Ovary (tissue), 9 donors: ENCODE measurements around the gene CHRNA5. TPM values are rescaled to one million over a fixed set of nuclear protein-coding genes. Genes with fewer than 3 reads are reported as not detected.
"Not testable (repeated sequence)": the region's sequence is repeated elsewhere in the genome, so short reads cannot be mapped to it uniquely, and the experiment has no call there.

Experiments
- DNase-seq, 5 donors: peaks; one replicate each; pipeline ENCODE4 v3.0.0-alpha.2; 2019 to 2020
- H3K27ac ChIP-seq, 2 donors: fragments of 200-600 bp; one replicate each; pipeline versions ENCODE4 v1.5.1 to v1.8.0; 2019 to 2022
- H3K27me3 ChIP-seq: fragments of 200-600 bp; one replicate; pipeline ENCODE4 v1.8.0; 2022
- H3K36me3 ChIP-seq: fragments of 200-600 bp; sonication (generic); one replicate; pipeline ENCODE4 v1.5.1; 2019
- H3K4me1 ChIP-seq: one replicate; pipeline ENCODE4 v1.8.1; 2013; ENCODE audit warnings: mild to moderate bottlenecking, moderate library complexity; ENCODE audit not compliant: insufficient read depth
- H3K4me3 ChIP-seq: fragments of 200-600 bp; sonication (generic); one replicate; pipeline ENCODE4 v1.5.1; 2017
- H3K9me3 ChIP-seq, 2 donors: fragments of 200-600 bp in 1 of 2; sonication (generic) in 1 of 2; one replicate each; pipeline versions ENCODE4 v1.5.1 to v1.8.1; 2013 to 2019; ENCODE audit warnings: mild to moderate bottlenecking in 1 of 2, moderate library complexity in 1 of 2
- CTCF ChIP-seq, 3 donors: fragments of 450-650 bp in 2 of 3; fragments of 200-600 bp in 1 of 3; IDR thresholded peaks; one replicate each; pipeline versions ENCODE4 v1.5.1 to v1.8.0; 2016 to 2022; ENCODE audit warnings: antibody characterized with exemption in 3 of 3, mild to moderate bottlenecking in 1 of 3
- EP300 ChIP-seq: sonication (generic); formaldehyde crosslinking; IDR thresholded peaks from one replicate; pipeline ENCODE4 v1.6.1; 2017; ENCODE audit warnings: antibody characterized with exemption
- POLR2A ChIP-seq: fragments of 450-650 bp; IDR thresholded peaks from one replicate; pipeline ENCODE4 v1.6.1; 2017; ENCODE audit warnings: antibody characterized with exemption, mild to moderate bottlenecking, moderate library complexity
- WGBS, 3 donors: extraction: QIAGEN DNeasy Blood & Tissue Kit in 1 of 3; methylation state at CpG; one replicate each; pipeline versions ENCODE4 v1.1.5 to v1.1.7; 2013 to 2017; 5-methylcytosine and 5-hydroxymethylcytosine counted together
- intact Hi-C, 4 donors: fragments of 100-400 bp; cut with DNase I; formaldehyde crosslinking; loops; one replicate each; pipeline versions ENCODE4 v1.11.0 to v1.15.1; 2022 to 2023
- polyA plus RNA-seq, 2 donors: library from polyadenylated mRNA; stranded (reverse); fragments of 200-250 nt in 1 of 2; fragments of 350-450 nt in 1 of 2; fragmentation: Illumina TruSeq in 1 of 2; extraction: RNeasy Lipid Tissue Mini Kit (QIAGEN cat#74804) in 1 of 2; gene quantifications; one replicate each; pipeline ENCODE4 v1.2.3, GENCODE V29; 2013 to 2014
- total RNA-seq, 7 donors: library from RNA; depleted of rRNA in 2 of 7; stranded (reverse); fragments of >200 nt in 2 of 7; fragmentation: NEBNext Ultra II Directional in 3 of 7; extraction: Animal tissue kit (Norgen Biotek cat#: 25700) in 3 of 7; gene quantifications; one replicate each; pipeline versions ENCODE4 v1.1.0 to v1.2.4, GENCODE V29; 2016 to 2023
- donor health status: DM: no; HTN: no; CAD: no; lungs with moderate emphysema.
- donor health status: DM: no; HTN: no; CAD: no.
- donor health status: Bipolar disorder and iron deficiency.
- donor health status: DM: yes; HTN: yes; CAD: no.
- donor health status: DM: no; HTN: no; CAD: no.
- donor health status: DM: yes; HTN: yes; CAD: no.

Gene CHRNA5
- total and polyA plus RNA-seq, 9 donors, result 0.42 to 2.2 (median 0.74) TPM

- Histone ChIP-seq H3K4me3 (no peak overlapping the region), H3K9me3 (peaks cover 0 to 3% of the 10 kb centered on the region in 2 donors), H3K4me1 (no peaks in the 10 kb centered on the region), H3K36me3 (no peaks in the 10 kb centered on the region), H3K27ac (no peak overlapping the region), H3K27me3 (no peaks in the 10 kb centered on the region)
- intact Hi-C loops, result no loop called here
- DNase-seq, result no peak
- WGBS, 3 donors, result 79 to 91% (median 82%) methylated on average over 4 of the region's 4 CpGs
- TF ChIP-seq EP300, result no peak
- TF ChIP-seq CTCF (IDR thresholded peaks at IDR 0.05), result no peak
Observed at GRCh38 chr15:78605680-78606079, 40.4 kb downstream of the CHRNA5 start.

GRCh38 chr15:78609551-78609950, 44.2 kb downstream of the CHRNA5 start:
- H3K9me3 ChIP-seq, H3K27ac ChIP-seq, H3K4me3 ChIP-seq, H3K27me3 ChIP-seq, DNase-seq, H3K36me3 ChIP-seq, intact Hi-C loops, H3K4me1 ChIP-seq: not testable (repeated sequence)
- WGBS, 3 donors, result 91 to 98% (median 97%) methylated on average over 2 to 3 of the region's 3 CpGs

DNA sequence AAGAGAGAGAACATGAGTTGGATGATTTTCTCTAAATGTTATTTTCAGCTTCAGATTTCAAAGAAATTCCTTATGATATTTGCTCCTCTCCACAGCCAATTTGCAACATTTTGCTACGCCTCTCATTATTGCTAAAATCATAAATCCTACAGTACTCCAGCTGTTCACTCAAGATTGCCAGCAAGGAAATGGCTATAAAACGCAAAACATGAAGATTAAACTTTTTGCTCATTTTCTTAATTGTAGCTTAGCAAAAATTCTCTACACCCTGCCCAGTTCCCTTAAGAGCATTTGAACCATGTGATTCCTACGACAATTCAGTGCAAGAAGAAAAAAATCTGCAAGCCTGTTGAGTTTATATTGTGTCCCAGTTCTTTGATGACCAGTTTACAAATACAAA, 48.7 kb downstream of the CHRNA5 start:
- WGBS, 3 donors, result 3 to 7% (median 7%) methylated on average over 3 of the region's 3 CpGs
- no peak for DNase-seq
- Histone ChIP-seq H3K27ac (no peak overlapping the region), H3K27me3 (no peaks in the 10 kb centered on the region), H3K4me3 (no peak overlapping the region), H3K36me3 (no peaks in the 10 kb centered on the region), H3K4me1 (no peaks in the 10 kb centered on the region), H3K9me3 (no peaks in the 10 kb centered on the region)
- intact Hi-C loops, result no loop called here
- no peak for TF ChIP-seq POLR2A

DNA sequence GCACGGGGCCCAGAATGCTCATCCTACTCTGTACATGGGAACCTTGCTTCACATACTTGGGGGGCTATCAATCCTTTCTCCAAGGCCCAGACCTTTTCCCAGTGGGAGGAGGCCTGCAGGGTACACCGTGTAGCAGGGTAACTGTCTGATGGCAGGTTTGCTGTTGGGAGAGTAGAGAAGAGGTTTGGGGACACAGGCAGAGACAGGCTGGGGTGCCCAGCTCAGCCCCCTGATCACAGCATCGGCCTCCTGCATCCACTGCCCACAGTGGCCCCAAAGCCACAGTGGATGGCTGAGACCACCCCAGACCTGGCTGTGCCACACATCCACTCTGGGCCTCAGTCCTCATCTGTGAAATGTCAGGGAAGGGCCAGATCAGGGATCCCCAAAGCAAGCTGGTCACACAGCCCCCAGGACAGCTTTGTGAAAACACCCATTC, 49.9 kb downstream of the CHRNA5 start:
- intact Hi-C loops, result loop anchor here in 3 of 4 donors (5.0 kb wide), 4 partner anchors 92 to 572 kb away; no protein-coding TSS in a partner anchor
- no peak for TF ChIP-seq EP300
- TF ChIP-seq CTCF (IDR thresholded peaks at IDR 0.05), result no peak
- no peak for TF ChIP-seq POLR2A
- WGBS, 3 donors, result 74 to 85% (median 82%) methylated on average over 3 of the region's 3 CpGs
- DNase-seq, result peak in 1 of 5 donors; percentile 1
- peaks cover 2% of the 10 kb centered on the region for H3K4me1 ChIP-seq
- H3K9me3 ChIP-seq, result no peaks in the 10 kb centered on the region
- no peak overlapping the region for H3K4me3 ChIP-seq
- no peak overlapping the region for H3K27ac ChIP-seq
- H3K36me3 ChIP-seq, result no peaks in the 10 kb centered on the region
- H3K27me3 ChIP-seq, result no peaks in the 10 kb centered on the region

DNA sequence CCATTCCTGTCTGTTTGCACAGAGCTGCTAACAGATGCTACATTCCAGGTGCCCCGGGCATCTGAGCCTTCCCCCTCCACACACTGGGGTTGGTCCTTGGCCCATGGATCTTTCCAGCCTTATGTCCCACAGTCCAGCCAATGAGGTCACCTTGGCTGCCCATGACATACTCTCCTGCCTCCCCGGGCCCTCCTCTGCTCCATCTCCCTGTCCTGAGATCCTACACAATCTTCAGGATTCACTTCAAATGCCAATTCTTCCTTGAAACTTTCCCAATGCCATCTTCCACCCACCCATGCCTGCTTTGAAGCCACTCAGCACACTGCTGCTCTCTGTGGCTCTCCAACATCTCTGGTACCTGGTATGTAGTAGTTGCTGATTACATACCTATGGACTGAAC, 51.2 kb downstream of the CHRNA5 start:
- Histone ChIP-seq H3K4me3 (no peak overlapping the region), H3K36me3 (no peaks in the 10 kb centered on the region), H3K27me3 (no peaks in the 10 kb centered on the region), H3K9me3 (no peaks in the 10 kb centered on the region), H3K4me1 (peaks cover 2% of the 10 kb centered on the region), H3K27ac (no peak overlapping the region)
- DNase-seq, result peak in 1 of 5 donors; percentile 1
- intact Hi-C loops, result loop anchor here in 3 of 4 donors (5.0 kb wide), 4 partner anchors 91 to 571 kb away; no protein-coding TSS in a partner anchor
- 79 to 90% (median 85%) methylated on average over 2 of the region's 2 CpGs for WGBS, 3 donors
- TF ChIP-seq EP300 (no peak), POLR2A (no peak), CTCF (IDR thresholded peaks at IDR 0.05) (no peak)
